BJ (cell line): ENCODE data around the gene ZBTB40. TPM values are rescaled to one million over a fixed set of nuclear protein-coding genes. Genes with fewer than 3 reads are reported as not detected.

ENCODE experiments used
- CTCF ChIA-PET: fragments of 350-600 bp; formaldehyde crosslinking; extraction: SDS; loops from one replicate; lab custom pipeline; 2021; ENCODE audit warnings: antibody characterized with exemption, inconsistent platforms; lab: Yijun Ruan, JAX
- POLR2A ChIA-PET: fragments of 300-600 bp; sonication (Branson Sonifier 250); formaldehyde crosslinking; extraction: SDS; loops from one replicate; lab custom pipeline; 2021; ENCODE audit warnings: antibody characterized with exemption; lab: Charles Lee
- DNase-seq: peaks from one replicate; pipeline ENCODE4 v3.0.0-alpha.2; 2011; ENCODE audit warnings: low read depth
- H3K27me3 ChIP-seq: 2 replicates; pipeline ENCODE4 v1.6.0; 2011; ENCODE audit warnings: low read length; ENCODE audit not compliant: control insufficient read depth, insufficient read depth
- H3K36me3 ChIP-seq: 2 replicates; pipeline ENCODE4 v1.5.1; 2011; ENCODE audit warnings: low read length; ENCODE audit not compliant: control insufficient read depth, insufficient read depth
- H3K4me3 ChIP-seq: 2 replicates; pipeline ENCODE4 v1.5.1; 2011; ENCODE audit warnings: low read depth, mild to moderate bottlenecking, control low read depth, low read length
- CTCF ChIP-seq: IDR thresholded peaks from 2 replicates; pipeline ENCODE4 v1.5.1; 2011; ENCODE audit warnings: low read depth, mild to moderate bottlenecking, control low read depth, inconsistent platforms, low read length, moderate library complexity; ENCODE audit not compliant: insufficient read depth
- polyA plus RNA-seq: library from polyadenylated mRNA; depleted of rRNA; stranded (reverse); fragments of >200 nt; gene quantifications from 2 replicates; pipeline ENCODE4 v1.2.3, GENCODE V29; 2011

ZBTB40 gene
- polyA plus RNA-seq, 1 experiment = 5.0 TPM

GRCh38 chr1:22535399-22535798 lies 83.7 kb downstream of the ZBTB40 start:
- POLR2A ChIA-PET = no interaction called here
- no peak for TF ChIP-seq CTCF
- Histone ChIP-seq H3K36me3 (no peaks in the 10 kb centered on the region), H3K27me3 (no peaks in the 10 kb centered on the region), H3K4me3 (no peak overlapping the region)
- CTCF ChIA-PET = no interaction called here
- no peak for DNase-seq

- no peak for TF ChIP-seq CTCF
These were observed 84.9 kb downstream of the ZBTB40 start for GRCh38 chr1:22536506-22536905.

GRCh38 chr1:22537441-22538139 lies 85.9 kb downstream of the ZBTB40 start:
- H3K36me3 ChIP-seq = no peaks in the 10 kb centered on the region
- POLR2A ChIA-PET = no interaction called here
- no peaks in the 10 kb centered on the region for H3K27me3 ChIP-seq
- TF ChIP-seq CTCF = no peak
- no peak for DNase-seq
- CTCF ChIA-PET = no interaction called here
- no peak overlapping the region for H3K4me3 ChIP-seq

More at GRCh38 chr1:22536506-22536905, 84.9 kb downstream of the ZBTB40 start:
- no peak for DNase-seq
- CTCF ChIA-PET = no interaction called here
- POLR2A ChIA-PET = no interaction called here
- Histone ChIP-seq H3K36me3 (no peaks in the 10 kb centered on the region), H3K27me3 (no peaks in the 10 kb centered on the region), H3K4me3 (no peak overlapping the region)

- no peak for TF ChIP-seq CTCF
- DNase-seq = no peak
- Histone ChIP-seq H3K27me3 (no peaks in the 10 kb centered on the region; the same call in 1 of the 2 replicates), H3K4me3 (no peak overlapping the region), H3K36me3 (no peaks in the 10 kb centered on the region)
- ChIA-PET POLR2A (interaction anchor here (0.6 kb wide), 1 partner anchor 391 kb away, joined by 13 read pairs; no protein-coding TSS in a partner anchor), CTCF (no interaction called here)
These were observed 88.0 kb downstream of the ZBTB40 start for GRCh38 chr1:22539510-22540118.

GRCh38 chr1:22540337-22540736 lies 88.7 kb downstream of the ZBTB40 start:
- CTCF ChIA-PET = no interaction called here
- H3K27me3 ChIP-seq = no peaks in the 10 kb centered on the region; the same call in 1 of the 2 replicates

More at GRCh38 chr1:22540337-22540736, 88.7 kb downstream of the ZBTB40 start:
- POLR2A ChIA-PET = no interaction called here
- H3K36me3 ChIP-seq = no peaks in the 10 kb centered on the region
- no peak for TF ChIP-seq CTCF
- no peak for DNase-seq
- H3K4me3 ChIP-seq = no peak overlapping the region
